GM21619 (cell line): ENCODE results near the gene PNMA1.
A peak's percentile ranks its signal among the peaks of the same experiment; 100 is the strongest.

Experiments used
- ATAC-seq: cut with Tn5 transposase; IDR thresholded peaks from one replicate; pipeline ENCODE4 v1.9.1; 2021; ENCODE audit not compliant: unreplicated experiment

The PNMA1 gene

GRCh38 chr14:73739174-73739898 is 25.2 kb upstream of the PNMA1 start:
- ATAC-seq = no peak

GRCh38 chr14:73738518-73739173 is 24.5 kb upstream of the PNMA1 start:
- ATAC-seq = no peak

GRCh38 chr14:73736842-73737241 is 22.7 kb upstream of the PNMA1 start:
- no peak for ATAC-seq

- ATAC-seq = no peak
Measured at GRCh38 chr14:73732006-73732405, 17.8 kb upstream of the PNMA1 start.

GRCh38 chr14:73731111-73731510 is 16.9 kb upstream of the PNMA1 start:
- ATAC-seq = no peak

- no peak for ATAC-seq
Measured at GRCh38 chr14:73729556-73730265, 15.5 kb upstream of the PNMA1 start.

- ATAC-seq = no peak
Measured at GRCh38 chr14:73728717-73729330, 14.6 kb upstream of the PNMA1 start.

GRCh38 chr14:73727166-73727565 is 13.0 kb upstream of the PNMA1 start:
- no peak for ATAC-seq

- no peak for ATAC-seq
Measured at GRCh38 chr14:73726025-73726961, 12.1 kb upstream of the PNMA1 start.

GRCh38 chr14:73725116-73726024 is 11.2 kb upstream of the PNMA1 start:
- no peak for ATAC-seq

- no peak for ATAC-seq
Measured at GRCh38 chr14:73724696-73725095, 10.5 kb upstream of the PNMA1 start.

- peak; percentile 33 for ATAC-seq
Measured at GRCh38 chr14:73723797-73724661, 9.8 kb upstream of the PNMA1 start.

GRCh38 chr14:73723406-73723796 is 9.2 kb upstream of the PNMA1 start:
- peak; percentile 55 for ATAC-seq

- no peak for ATAC-seq
Measured at GRCh38 chr14:73722581-73722980, 8.4 kb upstream of the PNMA1 start.

GRCh38 chr14:73721101-73721821 is 7.1 kb upstream of the PNMA1 start:
- no peak for ATAC-seq

- no peak for ATAC-seq
Measured at GRCh38 chr14:73720636-73721035, 6.5 kb upstream of the PNMA1 start.

GRCh38 chr14:73719791-73720190 is 5.6 kb upstream of the PNMA1 start:
- no peak for ATAC-seq

- ATAC-seq = no peak
Measured at GRCh38 chr14:73719361-73719760, 5.2 kb upstream of the PNMA1 start.
